ENCODE data around the gene COPZ1.

- TF ChIP-seq POLR2AphosphoS5 (IDR thresholded peaks at IDR 0.05; ENCODE audit: low read depth, low read length) (no peak), SIN3A (IDR thresholded peaks at IDR 0.05; ENCODE audit: borderline replicate concordance, insufficient read depth, low read length) (no peak)
Measured at GRCh38 chr12:54375259-54375579, 50.3 kb downstream of the COPZ1 start.

Data from PFSK-1 (cell line).